CD4-positive, alpha-beta T cell (primary cell): Measurements from ENCODE around the gene SNAP23. TPM values are rescaled to one million over a fixed set of nuclear protein-coding genes. Genes with fewer than 3 reads are reported as not detected.

ENCODE experiments used
- ATAC-seq: fragments of 200-7000 bp; cut with Tn5 transposase; one replicate; pipeline ENCODE4 v1.10.0; 2022; ENCODE audit warnings: mild to moderate bottlenecking; ENCODE audit not compliant: poor library complexity
- CTCF ChIA-PET: fragments of 350-600 bp; sonication (Branson Sonifier 250); formaldehyde crosslinking; loops from one replicate; lab custom pipeline; 2021; ENCODE audit warnings: antibody characterized with exemption, inconsistent platforms; lab: Charles Lee
- POLR2A ChIA-PET: fragments of 350-600 bp; sonication (Branson Sonifier 250); formaldehyde crosslinking; loops from one replicate; lab custom pipeline; 2021; ENCODE audit warnings: antibody characterized with exemption, inconsistent platforms; lab: Charles Lee
- DNase-seq, 14 experiments: peaks; one replicate each; pipeline ENCODE4 v3.0.0-alpha.2; 2013 to 2020; ENCODE audit warnings: mixed read lengths in 2 of 14
- H3K27ac ChIP-seq, 2 donors: one replicate each; pipeline versions ENCODE4 v1.5.1 to v1.7.0; 2013; ENCODE audit warnings: low read length in 2 of 2, low read depth in 1 of 2, mild to moderate bottlenecking in 1 of 2
- H3K27me3 ChIP-seq, 2 experiments: 1 replicate in 1 of 2; 2 replicates in 1 of 2; pipeline versions ENCODE4 v1.6.1 to v1.7.0; 2013; ENCODE audit warnings: low read length in 2 of 2, control low read depth in 1 of 2, mild to moderate bottlenecking in 1 of 2, moderate library complexity in 1 of 2; ENCODE audit not compliant: insufficient read depth in 2 of 2, control insufficient read depth in 1 of 2
- H3K36me3 ChIP-seq: one replicate; pipeline ENCODE4 v1.6.1; 2013; ENCODE audit warnings: low read length, control low read depth; ENCODE audit not compliant: insufficient read depth
- H3K4me1 ChIP-seq: one replicate; pipeline ENCODE4 v1.6.1; 2013; ENCODE audit warnings: low read length, control low read depth; ENCODE audit not compliant: insufficient read depth
- H3K4me3 ChIP-seq: one replicate; pipeline ENCODE4 v1.5.1; 2013; ENCODE audit warnings: mild to moderate bottlenecking, low read length, moderate library complexity
- H3K9me3 ChIP-seq, 2 experiments: 1 replicate in 1 of 2; 2 replicates in 1 of 2; pipeline versions ENCODE4 v1.6.1 to v1.7.0; 2013; ENCODE audit warnings: low read length in 2 of 2, mild to moderate bottlenecking in 2 of 2, control low read depth in 1 of 2, moderate library complexity in 1 of 2; ENCODE audit not compliant: control insufficient read depth in 1 of 2, insufficient read depth in 1 of 2
- H3K27ac Mint-ChIP-seq: one replicate; pipeline ENCODE4 v1.8.0; 2020; ENCODE audit warnings: mixed read lengths
- H3K27me3 Mint-ChIP-seq: one replicate; pipeline ENCODE4 v1.8.0; 2021; ENCODE audit warnings: mixed read lengths
- H3K36me3 Mint-ChIP-seq: one replicate; pipeline ENCODE4 v1.8.0; 2021; ENCODE audit warnings: low read depth, mixed read lengths
- H3K4me1 Mint-ChIP-seq: one replicate; pipeline ENCODE4 v1.8.0; 2021; ENCODE audit warnings: low read depth, mixed read lengths
- H3K4me3 Mint-ChIP-seq: one replicate; pipeline ENCODE4 v1.8.0; 2020; ENCODE audit warnings: mild to moderate bottlenecking, mixed read lengths
- H3K9me3 Mint-ChIP-seq: one replicate; pipeline ENCODE4 v1.8.0; 2020; ENCODE audit warnings: mixed read lengths
- CTCF ChIP-seq: fragments of 200-600 bp; IDR thresholded peaks from one replicate; pipeline ENCODE4 v1.8.0; 2022; ENCODE audit warnings: antibody characterized with exemption, mild to moderate bottlenecking
- intact Hi-C, 2 experiments: fragments of 100-400 bp; cut with DNase I in 1 of 2; cut with micrococcal nuclease in 1 of 2; formaldehyde crosslinking; loops; one replicate each; pipeline versions ENCODE4 v1.15.1 to v1.9.0; 2023 to 2025; cut with DNase I, micrococcal nuclease
- total RNA-seq, 174 experiments: library from RNA in 2 of 174; stranded (reverse) in 2 of 174; gene quantifications; one replicate each; pipeline ENCODE4 v1.2.3 and lab custom pipeline; 2021 to 2026

The SNAP23 gene
- total RNA-seq, 2 experiments from 2014 or later, result 37.4 to 40.1 TPM

GRCh38 chr15:42523331-42523730 is 27.9 kb downstream of the SNAP23 start:
- peaks cover 50% of the 10 kb centered on the region for H3K36me3 Mint-ChIP-seq
- no peaks in the 10 kb centered on the region for H3K27me3 Mint-ChIP-seq
- H3K9me3 ChIP-seq, result no peaks in the 10 kb centered on the region
- H3K27ac ChIP-seq, result no peak overlapping the region
- H3K4me3 Mint-ChIP-seq, result no peak overlapping the region
- intact Hi-C loops, result loop anchor here in 1 of 2 experiments (10.0 kb wide), 1 partner anchor 131 kb away; no protein-coding TSS in a partner anchor
- no peak for ATAC-seq
- H3K27ac Mint-ChIP-seq, result no peak overlapping the region
- H3K4me1 Mint-ChIP-seq, result no peaks in the 10 kb centered on the region
- no peak overlapping the region for H3K4me3 ChIP-seq
- ChIA-PET POLR2A (no interaction called here), CTCF (no interaction called here)
- H3K9me3 Mint-ChIP-seq, result no peaks in the 10 kb centered on the region
- DNase-seq, result no peak
- no peaks in the 10 kb centered on the region for H3K4me1 ChIP-seq
- H3K36me3 ChIP-seq, result peaks cover 30% of the 10 kb centered on the region
- no peak for TF ChIP-seq CTCF
- H3K27me3 ChIP-seq, result no peaks in the 10 kb centered on the region

DNA sequence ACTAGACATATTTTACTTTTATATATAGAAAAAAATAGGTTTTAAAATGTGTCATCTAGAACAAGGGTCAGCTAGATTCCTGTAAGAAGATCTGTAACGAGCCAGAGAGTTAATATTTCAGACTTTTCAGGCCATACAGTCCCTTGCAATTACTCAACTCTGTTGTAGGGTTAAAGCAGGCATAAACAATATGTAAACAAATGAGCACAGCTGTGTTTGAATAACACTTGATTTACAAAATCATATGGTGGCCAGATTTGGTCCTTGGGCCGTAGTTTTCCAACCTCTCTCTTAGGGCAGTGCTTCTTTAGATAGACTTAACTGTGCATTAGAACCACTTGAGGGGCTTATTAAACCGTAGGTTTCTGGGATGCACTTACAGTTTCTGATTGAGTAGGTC is 33.5 kb downstream of the SNAP23 start:
- H3K4me1 Mint-ChIP-seq, result no peaks in the 10 kb centered on the region
- intact Hi-C loops, result loop anchor here in 1 of 2 experiments (10.0 kb wide), 1 partner anchor 126 kb away; no protein-coding TSS in a partner anchor

GRCh38 chr15:42533246-42533645 is 37.8 kb downstream of the SNAP23 start:
- intact Hi-C loops, result no loop called here
- no peaks in the 10 kb centered on the region for H3K9me3 Mint-ChIP-seq
- POLR2A ChIA-PET, result no interaction called here
- H3K27ac ChIP-seq, result no peak overlapping the region
- H3K4me1 ChIP-seq, result no peaks in the 10 kb centered on the region
- H3K36me3 Mint-ChIP-seq, result peaks cover 51% of the 10 kb centered on the region
- CTCF ChIA-PET, result no interaction called here
- no peaks in the 10 kb centered on the region for H3K9me3 ChIP-seq
- H3K27ac Mint-ChIP-seq, result no peak overlapping the region
- no peak overlapping the region for H3K4me3 ChIP-seq
- no peak for ATAC-seq
- no peak for TF ChIP-seq CTCF
- H3K4me1 Mint-ChIP-seq, result no peaks in the 10 kb centered on the region
- no peaks in the 10 kb centered on the region for H3K27me3 Mint-ChIP-seq
- no peak for DNase-seq
- no peaks in the 10 kb centered on the region for H3K27me3 ChIP-seq
- peaks cover 31% of the 10 kb centered on the region for H3K36me3 ChIP-seq
- H3K4me3 Mint-ChIP-seq, result no peak overlapping the region

More for the DNA sequence above, 33.5 kb downstream of the SNAP23 start:
- ChIA-PET CTCF (no interaction called here), POLR2A (no interaction called here)
- H3K36me3 Mint-ChIP-seq, result peaks cover 60% of the 10 kb centered on the region
- Histone ChIP-seq H3K4me3 (no peak overlapping the region), H3K36me3 (peaks cover 37% of the 10 kb centered on the region), H3K9me3 (no peaks in the 10 kb centered on the region), H3K27ac (no peak overlapping the region), H3K27me3 (no peaks in the 10 kb centered on the region), H3K4me1 (no peaks in the 10 kb centered on the region)
- H3K9me3 Mint-ChIP-seq, result no peaks in the 10 kb centered on the region
- no peak overlapping the region for H3K27ac Mint-ChIP-seq
- TF ChIP-seq CTCF, result no peak
- DNase-seq, result no peak
- no peak overlapping the region for H3K4me3 Mint-ChIP-seq
- H3K27me3 Mint-ChIP-seq, result no peaks in the 10 kb centered on the region
- ATAC-seq, result no peak
